ENCODE results near the gene GALNS. TPM values are rescaled to one million over a fixed set of nuclear protein-coding genes. Genes with fewer than 3 reads are reported as not detected.

GALNS gene
- total and polyA plus RNA-seq, 2 of the 8 experiments (the other 6 are each of a cell fraction or from before 2014, with no cell fraction given): 8.9 to 17.8 TPM

DNA sequence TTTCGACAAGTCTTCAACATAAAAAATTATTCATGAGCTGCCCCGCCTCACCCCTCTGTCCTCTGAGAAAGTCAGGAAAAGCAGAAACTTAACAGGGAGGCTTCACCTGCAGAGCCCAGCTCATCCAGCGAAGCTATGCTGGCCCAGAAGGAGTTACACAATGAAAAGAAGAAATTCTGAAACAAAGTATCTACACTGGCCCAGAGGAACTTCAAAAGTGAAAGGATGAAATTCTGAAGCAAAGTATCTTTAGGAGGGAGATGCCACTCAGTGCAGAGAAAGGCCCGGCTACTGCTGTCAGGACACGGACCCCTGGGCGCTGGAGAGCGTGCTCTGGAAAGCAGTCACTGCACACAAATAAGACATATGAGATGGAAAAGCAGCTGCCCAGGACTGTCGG, 1.6 kb downstream of the GALNS start:
- Histone ChIP-seq H3K9ac (replicated peaks in 1 of 4; ENCODE audit: extremely low read depth in 1 of 4, low read depth in 3 of 4, low read length in 3 of 4) (no peak overlapping the region), H3K23ac (ENCODE audit: insufficient read length) (no peak overlapping the region), H4K20me1 (replicated peaks in 1 of 2; ENCODE audit: control insufficient read depth in 1 of 2, insufficient read depth in 2 of 2, low read length in 2 of 2) (peaks cover 4 to 10% of the 10 kb centered on the region in 2 experiments), H3K36me3 (ENCODE audit: control insufficient read depth in 2 of 4, insufficient read depth in 4 of 4, low read length in 3 of 4) (peaks cover 7 to 12% (median 9%) of the 10 kb centered on the region in 4 experiments), H3K23me2 (ENCODE audit: low read depth, low read length) (peaks cover 2% of the 10 kb centered on the region), H4K91ac (replicated peaks; ENCODE audit: insufficient read length, low read length) (no peak overlapping the region), H3K27me3 (replicated peaks in 1 of 4; ENCODE audit: control insufficient read depth in 3 of 4, extremely low read depth in 1 of 4, insufficient read depth in 3 of 4, low read length in 3 of 4) (no peaks in the 10 kb centered on the region), H2BK5ac (ENCODE audit: low read depth, low read length) (no peak overlapping the region), H3K4ac (replicated peaks; ENCODE audit: insufficient read length, low read depth, low read length) (no peak overlapping the region), H2BK12ac (ENCODE audit: low read depth, low read length) (no peak overlapping the region), H2BK20ac (ENCODE audit: low read length) (no peak overlapping the region), H3K18ac (ENCODE audit: extremely low read depth, low read length) (no peak overlapping the region), H2AFZ (ENCODE audit: low read length) (no peak overlapping the region), H3K4me1 (replicated peaks in 1 of 4; ENCODE audit: control insufficient read depth in 3 of 4, insufficient read depth in 4 of 4, low read length in 3 of 4) (peaks cover 0 to 5% (median 3%) of the 10 kb centered on the region in 4 experiments; a peak in 5 of 7 replicates), H3K9me3 (ENCODE audit: insufficient read depth in 2 of 2, low read depth in 1 of 2, low read length in 1 of 2) (peaks cover 0 to 5% of the 10 kb centered on the region in 2 experiments; a peak in 1 of 4 replicates), H3K14ac (ENCODE audit: insufficient read length) (no peak overlapping the region), H3K79me2 (ENCODE audit: control insufficient read depth in 1 of 2, insufficient read depth in 2 of 2, low read length in 2 of 2) (peaks cover 0 to 12% of the 10 kb centered on the region in 2 experiments; a peak in 1 of 4 replicates), H3K79me1 (ENCODE audit: low read depth, low read length) (peaks cover 4% of the 10 kb centered on the region; the same call in 1 of the 2 replicates), H3K4me2 (ENCODE audit: insufficient read depth in 1 of 2, low read depth in 2 of 2, low read length in 2 of 2) (no peak overlapping the region; a peak in 1 of 4 replicates), H2BK120ac (replicated peaks; ENCODE audit: low read depth, low read length) (no peak overlapping the region), H2BK15ac (ENCODE audit: low read length) (no peak overlapping the region), H4K5ac (ENCODE audit: insufficient read length, low read depth, low read length) (no peak overlapping the region), H2AK5ac (ENCODE audit: low read depth, low read length) (no peak overlapping the region), H4K8ac (ENCODE audit: extremely low read depth, insufficient read depth, low read length) (no peak overlapping the region), H3K56ac (replicated peaks; ENCODE audit: insufficient read length, low read depth, low read length) (no peak overlapping the region), H3K27ac (ENCODE audit: low read depth, low read length) (no peak overlapping the region), H3K4me3 (ENCODE audit: extremely low read depth in 1 of 4, insufficient read depth in 2 of 4, low read depth in 3 of 4, low read length in 4 of 4) (no peak overlapping the region)
- WGBS, 2 experiments (ENCODE audit: extremely low coverage in 1 of 2, insufficient coverage in 1 of 2, insufficient read length in 1 of 2, insufficient replicate concordance in 2 of 2, low coverage in 1 of 2, low lambda C conversion rate in 2 of 2, missing lambda C conversion rate in 1 of 2): 95 to 100% methylated on average over 1 to 8 of the region's 8 CpGs
- POLR2A ChIA-PET (ENCODE audit: partially characterized antibody): no interaction called here
- FAIRE-seq: no peak
- CTCF ChIA-PET (ENCODE audit: partially characterized antibody): interaction anchor here (0.9 to 1.6 kb wide), 3 partner anchors 9 to 39 kb away, joined by 3 to 5 read pairs (median 5); no protein-coding TSS in a partner anchor
- no peak for DNase-seq (ENCODE audit: low read depth in 1 of 2, low spot score in 2 of 2)
- no peak for TF ChIP-seq BRCA1 (IDR thresholded peaks at IDR 0.05; ENCODE audit: low read depth, low read length)
- no peak for TF ChIP-seq FOSL1 (IDR thresholded peaks at IDR 0.05; ENCODE audit: insufficient read depth, low read depth, low read length)
- TF ChIP-seq TCF12 (IDR thresholded peaks at IDR 0.05; ENCODE audit: low read depth, low read length): no peak
- no peak for TF ChIP-seq SUZ12 (IDR thresholded peaks at IDR 0.05; ENCODE audit: low read length)
- no peak for TF ChIP-seq EGR1 (IDR thresholded peaks at IDR 0.05; ENCODE audit: borderline replicate concordance, low read depth, low read length)
- TF ChIP-seq TEAD4 (IDR thresholded peaks at IDR 0.05; ENCODE audit: low read depth, low read length): no peak
- TF ChIP-seq RNF2 (IDR thresholded peaks at IDR 0.05; ENCODE audit: borderline replicate concordance, low read depth, low read length, missing control alignments, poor library complexity, severe bottlenecking): no peak
- no peak for TF ChIP-seq KDM1A (IDR thresholded peaks at IDR 0.05; ENCODE audit: borderline replicate concordance, low read length)
- TF ChIP-seq TAF1 (IDR thresholded peaks at IDR 0.05; ENCODE audit: low read depth, low read length): no peak
- TF ChIP-seq RAD21 (IDR thresholded peaks at IDR 0.05 in 1 of 2, conservative IDR thresholded peaks at IDR 0.05 in 1 of 2; ENCODE audit: low read depth in 2 of 2, low read length in 2 of 2): no peak
- TF ChIP-seq CTBP2 (IDR thresholded peaks at IDR 0.05; ENCODE audit: borderline replicate concordance, insufficient read depth, insufficient read length, low read length): no peak
- no peak for TF ChIP-seq SAP30 (IDR thresholded peaks at IDR 0.05; ENCODE audit: insufficient read depth, insufficient replicate concordance, low read length)
